Fibroblast of lung (primary cell): Measurements from ENCODE around the gene KIR3DL3. TPM values are rescaled to one million over a fixed set of nuclear protein-coding genes. Genes with fewer than 3 reads are reported as not detected.
"Not testable (repeated sequence)": the region's sequence is repeated elsewhere in the genome, so short reads cannot be mapped to it uniquely, and the experiment has no call there.

ENCODE experiments used
- DNase-seq, 2 donors: peaks; one replicate each; pipeline versions ENCODE4 v3.0.0 to v3.0.0-alpha.2; 2010; ENCODE audit warnings: low read depth in 2 of 2
- H2AFZ ChIP-seq: 2 replicates; pipeline ENCODE4 v1.5.1; 2012; ENCODE audit warnings: low read length, control low read depth, inconsistent platforms
- H3K27ac ChIP-seq: 2 replicates; pipeline ENCODE4 v1.5.1; 2011; ENCODE audit warnings: low read length, control low read depth; ENCODE audit not compliant: insufficient read depth
- H3K27me3 ChIP-seq: 2 replicates; pipeline ENCODE4 v1.5.1; 2011; ENCODE audit warnings: mild to moderate bottlenecking, low read length; ENCODE audit not compliant: control insufficient read depth, insufficient read depth
- H3K36me3 ChIP-seq: 2 replicates; pipeline ENCODE4 v1.5.1; 2011; ENCODE audit warnings: low read length; ENCODE audit not compliant: control insufficient read depth, insufficient read depth
- H3K4me1 ChIP-seq: 2 replicates; pipeline ENCODE4 v1.5.1; 2011; ENCODE audit warnings: low read length; ENCODE audit not compliant: control insufficient read depth, insufficient read depth; ENCODE audit errors: extremely low read depth
- H3K4me2 ChIP-seq: 2 replicates; pipeline ENCODE4 v1.5.1; 2011; ENCODE audit warnings: low read length, control low read depth; ENCODE audit not compliant: insufficient read depth; ENCODE audit errors: extremely low read depth
- H3K4me3 ChIP-seq, 4 experiments: fragments of 200-600 bp in 1 of 4; sonication (generic) in 1 of 4; replicated peaks in 1 of 4; 2 replicates each; pipeline ENCODE4 v1.5.1; 2011 to 2016; ENCODE audit warnings: low read length in 4 of 4, low read depth in 3 of 4, mild to moderate bottlenecking in 3 of 4, control low read depth in 2 of 4, inconsistent platforms in 1 of 4, mixed read lengths in 1 of 4; ENCODE audit not compliant: insufficient read depth in 1 of 4; ENCODE audit errors: control extremely low read depth in 1 of 4
- H3K79me2 ChIP-seq: 2 replicates; pipeline ENCODE4 v1.5.1; 2012; ENCODE audit warnings: mild to moderate bottlenecking, low read length, inconsistent platforms; ENCODE audit not compliant: control insufficient read depth, insufficient read depth
- H3K9ac ChIP-seq: 2 replicates; pipeline ENCODE4 v1.5.1; 2011; ENCODE audit warnings: mild to moderate bottlenecking, low read length, control low read depth; ENCODE audit not compliant: insufficient read depth
- H3K9me3 ChIP-seq: 2 replicates; pipeline ENCODE4 v1.5.1; 2012; ENCODE audit warnings: low read depth, low read length; ENCODE audit not compliant: control insufficient read depth, insufficient read depth
- H4K20me1 ChIP-seq: 2 replicates; pipeline ENCODE4 v1.5.1; 2011; ENCODE audit warnings: low read length; ENCODE audit not compliant: control insufficient read depth, insufficient read depth; ENCODE audit errors: extremely low read depth
- EZH2 ChIP-seq: IDR thresholded peaks from 2 replicates; pipeline ENCODE4 v1.5.1; 2012; ENCODE audit warnings: low read length, control low read depth, mild to moderate bottlenecking; ENCODE audit errors: missing control alignments
- polyA plus RNA-seq, 2 donors: library from polyadenylated mRNA; depleted of rRNA in 1 of 2; stranded (reverse) in 1 of 2; unstranded in 1 of 2; fragments of >200 nt; gene quantifications; 2 replicates each; pipeline ENCODE4 v1.2.1, GENCODE V29; 2011 to 2012; ENCODE audit warnings: missing spikeins in 1 of 2
- total RNA-seq: library from RNA; depleted of rRNA; stranded (reverse); fragments of >200 nt; gene quantifications from 2 replicates; pipeline ENCODE4 v1.2.1, GENCODE V29; 2014
- TF ChIP-seq, protein P1 (sequence below), 2 donors: IDR thresholded peaks in 1 of 2; conservative IDR thresholded peaks in 1 of 2; 1 replicate in 1 of 2; 2 replicates in 1 of 2; pipeline ENCODE4 v1.5.1; 2011 to 2012; ENCODE audit warnings: low read length in 2 of 2, control low read depth in 1 of 2, inconsistent platforms in 1 of 2, low read depth in 1 of 2, mild to moderate bottlenecking in 1 of 2

Gene KIR3DL3
- total and polyA plus RNA-seq, 2 donors (not counting 1 experiment from before 2014, with no cell fraction given), result not detected

GRCh38 chr19:54696766-54697165 is 27.5 kb upstream of the KIR3DL3 start:
- H2AFZ ChIP-seq, result no peak overlapping the region
- no peaks in the 10 kb centered on the region for H3K4me1 ChIP-seq
- no peak overlapping the region for H3K27ac ChIP-seq
- TF ChIP-seq, protein P1, sequence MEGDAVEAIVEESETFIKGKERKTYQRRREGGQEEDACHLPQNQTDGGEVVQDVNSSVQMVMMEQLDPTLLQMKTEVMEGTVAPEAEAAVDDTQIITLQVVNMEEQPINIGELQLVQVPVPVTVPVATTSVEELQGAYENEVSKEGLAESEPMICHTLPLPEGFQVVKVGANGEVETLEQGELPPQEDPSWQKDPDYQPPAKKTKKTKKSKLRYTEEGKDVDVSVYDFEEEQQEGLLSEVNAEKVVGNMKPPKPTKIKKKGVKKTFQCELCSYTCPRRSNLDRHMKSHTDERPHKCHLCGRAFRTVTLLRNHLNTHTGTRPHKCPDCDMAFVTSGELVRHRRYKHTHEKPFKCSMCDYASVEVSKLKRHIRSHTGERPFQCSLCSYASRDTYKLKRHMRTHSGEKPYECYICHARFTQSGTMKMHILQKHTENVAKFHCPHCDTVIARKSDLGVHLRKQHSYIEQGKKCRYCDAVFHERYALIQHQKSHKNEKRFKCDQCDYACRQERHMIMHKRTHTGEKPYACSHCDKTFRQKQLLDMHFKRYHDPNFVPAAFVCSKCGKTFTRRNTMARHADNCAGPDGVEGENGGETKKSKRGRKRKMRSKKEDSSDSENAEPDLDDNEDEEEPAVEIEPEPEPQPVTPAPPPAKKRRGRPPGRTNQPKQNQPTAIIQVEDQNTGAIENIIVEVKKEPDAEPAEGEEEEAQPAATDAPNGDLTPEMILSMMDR (conservative IDR thresholded peaks at IDR 0.05 in 1 of 2, IDR thresholded peaks at IDR 0.05 in 1 of 2; ENCODE audit: low read depth in 1 of 2, low read length in 2 of 2), result no peak
- no peaks in the 10 kb centered on the region for H3K27me3 ChIP-seq
- no peaks in the 10 kb centered on the region for H3K9me3 ChIP-seq
- H4K20me1 ChIP-seq, result no peaks in the 10 kb centered on the region
- no peaks in the 10 kb centered on the region for H3K36me3 ChIP-seq
- H3K9ac ChIP-seq, result no peak overlapping the region
- no peaks in the 10 kb centered on the region for H3K79me2 ChIP-seq
- no peak overlapping the region for H3K4me3 ChIP-seq
- no peak for DNase-seq
- H3K4me2 ChIP-seq, result no peak overlapping the region

GRCh38 chr19:54697716-54698115 is 26.5 kb upstream of the KIR3DL3 start:
- not testable (repeated sequence) for H3K9me3 ChIP-seq, H3K27me3 ChIP-seq, H3K79me2 ChIP-seq, H3K4me3 ChIP-seq, H3K9ac ChIP-seq, H3K4me1 ChIP-seq, H3K27ac ChIP-seq, H3K4me2 ChIP-seq, H2AFZ ChIP-seq, H3K36me3 ChIP-seq, DNase-seq, H4K20me1 ChIP-seq

DNA sequence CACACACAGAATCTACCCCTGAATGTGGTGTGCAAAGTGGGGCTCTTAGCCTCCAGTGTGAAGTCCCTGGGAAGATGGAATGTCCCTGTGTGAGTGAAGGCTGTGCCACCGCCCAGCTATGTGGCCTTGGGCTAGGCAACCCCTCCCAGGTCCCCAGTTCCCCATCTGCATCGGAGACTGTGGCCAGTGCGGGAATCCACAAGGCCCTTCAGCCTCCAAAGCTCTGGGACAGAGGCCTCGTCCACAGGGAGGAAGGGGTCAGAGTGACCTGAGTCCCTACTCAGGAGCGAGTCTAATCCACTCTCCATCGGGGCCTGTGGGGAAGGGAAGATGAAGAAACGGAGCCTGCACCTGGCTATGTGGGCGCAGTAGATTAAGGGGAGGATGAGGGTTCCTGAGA is 19.3 kb upstream of the KIR3DL3 start:
- H3K27me3 ChIP-seq, result no peaks in the 10 kb centered on the region
- H3K9me3 ChIP-seq, result no peaks in the 10 kb centered on the region
- no peak overlapping the region for H3K4me3 ChIP-seq
- no peaks in the 10 kb centered on the region for H3K79me2 ChIP-seq
- no peak overlapping the region for H2AFZ ChIP-seq
- H4K20me1 ChIP-seq, result no peaks in the 10 kb centered on the region
- no peak for DNase-seq
- no peak for TF ChIP-seq EZH2
- TF ChIP-seq, protein P1 (conservative IDR thresholded peaks at IDR 0.05 in 1 of 2, IDR thresholded peaks at IDR 0.05 in 1 of 2; ENCODE audit: low read depth in 1 of 2, low read length in 2 of 2), result no peak
- H3K27ac ChIP-seq, result no peak overlapping the region
- no peaks in the 10 kb centered on the region for H3K36me3 ChIP-seq
- no peak overlapping the region for H3K4me2 ChIP-seq
- no peak overlapping the region for H3K9ac ChIP-seq
- H3K4me1 ChIP-seq, result no peaks in the 10 kb centered on the region
